Esophagus squamous epithelium (tissue), 4 donors: ENCODE data around the gene PRKCZ.

Experiments
- POLR2A ChIP-seq, 4 donors: fragments of 450-650 bp; IDR thresholded peaks; one replicate each; pipeline ENCODE4 v1.6.1; 2017; ENCODE audit warnings: antibody characterized with exemption in 4 of 4, mild to moderate bottlenecking in 4 of 4, moderate library complexity in 3 of 4
- TF ChIP-seq, protein P1 (sequence below), 6 experiments: fragments of 450-650 bp in 4 of 6; fragments of 200-600 bp in 2 of 6; sonication (generic) in 2 of 6; IDR thresholded peaks; one replicate each; pipeline ENCODE4 v1.5.1; 2016 to 2019; ENCODE audit warnings: antibody characterized with exemption in 6 of 6, mild to moderate bottlenecking in 4 of 6, moderate library complexity in 4 of 6

DNA sequence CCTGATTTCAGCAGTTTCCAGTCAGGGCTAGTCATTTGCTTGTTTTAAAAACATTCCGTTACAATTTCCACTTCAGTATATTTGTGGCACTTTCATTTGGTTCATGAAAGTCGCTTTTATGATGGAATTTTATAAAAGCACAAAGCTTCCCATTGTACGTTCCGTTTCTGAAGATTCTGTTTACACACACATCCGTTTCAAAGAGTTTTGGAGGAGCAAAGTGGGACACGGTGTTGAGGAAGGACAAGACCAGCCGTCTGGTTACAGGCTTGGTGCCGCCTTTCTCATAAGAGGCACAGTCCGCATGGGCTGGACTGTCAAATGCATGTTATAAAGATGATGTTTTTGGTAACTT lies 84.0 kb downstream of the PRKCZ start:
- TF ChIP-seq, protein P1, sequence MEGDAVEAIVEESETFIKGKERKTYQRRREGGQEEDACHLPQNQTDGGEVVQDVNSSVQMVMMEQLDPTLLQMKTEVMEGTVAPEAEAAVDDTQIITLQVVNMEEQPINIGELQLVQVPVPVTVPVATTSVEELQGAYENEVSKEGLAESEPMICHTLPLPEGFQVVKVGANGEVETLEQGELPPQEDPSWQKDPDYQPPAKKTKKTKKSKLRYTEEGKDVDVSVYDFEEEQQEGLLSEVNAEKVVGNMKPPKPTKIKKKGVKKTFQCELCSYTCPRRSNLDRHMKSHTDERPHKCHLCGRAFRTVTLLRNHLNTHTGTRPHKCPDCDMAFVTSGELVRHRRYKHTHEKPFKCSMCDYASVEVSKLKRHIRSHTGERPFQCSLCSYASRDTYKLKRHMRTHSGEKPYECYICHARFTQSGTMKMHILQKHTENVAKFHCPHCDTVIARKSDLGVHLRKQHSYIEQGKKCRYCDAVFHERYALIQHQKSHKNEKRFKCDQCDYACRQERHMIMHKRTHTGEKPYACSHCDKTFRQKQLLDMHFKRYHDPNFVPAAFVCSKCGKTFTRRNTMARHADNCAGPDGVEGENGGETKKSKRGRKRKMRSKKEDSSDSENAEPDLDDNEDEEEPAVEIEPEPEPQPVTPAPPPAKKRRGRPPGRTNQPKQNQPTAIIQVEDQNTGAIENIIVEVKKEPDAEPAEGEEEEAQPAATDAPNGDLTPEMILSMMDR (IDR thresholded peaks at IDR 0.05): no peak
- TF ChIP-seq POLR2A (IDR thresholded peaks at IDR 0.05): no peak
